ENCODE data around the gene PUS1.

DNA sequence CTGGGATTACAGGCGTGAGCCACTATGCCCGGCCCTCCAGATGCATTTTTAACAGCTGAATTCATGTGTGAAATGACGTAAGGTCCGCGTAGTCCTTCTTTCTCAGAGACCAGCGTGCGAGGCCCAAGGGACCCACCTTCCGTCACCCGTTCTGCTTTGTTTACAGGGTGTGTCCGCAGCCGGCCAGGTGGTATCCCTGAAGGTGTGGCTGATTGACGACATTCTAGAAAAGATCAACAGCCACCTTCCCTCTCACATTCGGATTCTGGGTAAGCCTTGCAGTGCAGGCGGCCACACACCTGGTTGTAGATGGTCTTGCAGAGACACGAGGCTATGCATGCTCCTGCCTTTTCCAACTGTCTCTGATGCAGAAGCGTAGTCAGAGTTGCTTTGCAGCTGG is 9.9 kb downstream of the PUS1 start:
- TF ChIP-seq, protein P1, sequence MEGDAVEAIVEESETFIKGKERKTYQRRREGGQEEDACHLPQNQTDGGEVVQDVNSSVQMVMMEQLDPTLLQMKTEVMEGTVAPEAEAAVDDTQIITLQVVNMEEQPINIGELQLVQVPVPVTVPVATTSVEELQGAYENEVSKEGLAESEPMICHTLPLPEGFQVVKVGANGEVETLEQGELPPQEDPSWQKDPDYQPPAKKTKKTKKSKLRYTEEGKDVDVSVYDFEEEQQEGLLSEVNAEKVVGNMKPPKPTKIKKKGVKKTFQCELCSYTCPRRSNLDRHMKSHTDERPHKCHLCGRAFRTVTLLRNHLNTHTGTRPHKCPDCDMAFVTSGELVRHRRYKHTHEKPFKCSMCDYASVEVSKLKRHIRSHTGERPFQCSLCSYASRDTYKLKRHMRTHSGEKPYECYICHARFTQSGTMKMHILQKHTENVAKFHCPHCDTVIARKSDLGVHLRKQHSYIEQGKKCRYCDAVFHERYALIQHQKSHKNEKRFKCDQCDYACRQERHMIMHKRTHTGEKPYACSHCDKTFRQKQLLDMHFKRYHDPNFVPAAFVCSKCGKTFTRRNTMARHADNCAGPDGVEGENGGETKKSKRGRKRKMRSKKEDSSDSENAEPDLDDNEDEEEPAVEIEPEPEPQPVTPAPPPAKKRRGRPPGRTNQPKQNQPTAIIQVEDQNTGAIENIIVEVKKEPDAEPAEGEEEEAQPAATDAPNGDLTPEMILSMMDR (IDR thresholded peaks at IDR 0.05): no peak
- no peak for TF ChIP-seq EZH2 (IDR thresholded peaks at IDR 0.05; ENCODE audit: borderline replicate concordance, insufficient read depth, low read depth, low read length, poor library complexity, severe bottlenecking)
